Stomach (tissue), 9 donors: Measurements from ENCODE around the gene PRR15L. TPM values are rescaled to one million over a fixed set of nuclear protein-coding genes. Genes with fewer than 3 reads are reported as not detected.

Experiments used
- DNase-seq, 2 donors: peaks; one replicate each; pipeline versions ENCODE4 v3.0.0 to v3.0.0-alpha.2; 2013 to 2019
- H3K27ac ChIP-seq, 5 donors: fragments of 200-600 bp in 4 of 5; sonication (generic) in 4 of 5; one replicate each; pipeline ENCODE4 v1.5.1; 2013 to 2019; ENCODE audit warnings: mild to moderate bottlenecking in 1 of 5, moderate library complexity in 1 of 5
- H3K27me3 ChIP-seq, 3 donors: fragments of 200-600 bp; sonication (generic); one replicate each; pipeline ENCODE4 v1.5.1; 2017 to 2019; ENCODE audit warnings: mixed run types in 1 of 3
- H3K36me3 ChIP-seq, 4 donors: fragments of 200-600 bp; sonication (generic); 1 replicate in 3 of 4; 2 replicates in 1 of 4; pipeline ENCODE4 v1.5.1; 2016 to 2019
- H3K4me1 ChIP-seq, 4 donors: fragments of 200-600 bp; sonication (generic); one replicate each; pipeline ENCODE4 v1.5.1; 2016 to 2019
- H3K4me3 ChIP-seq, 4 donors: fragments of 200-600 bp; sonication (generic) in 3 of 4; one replicate each; pipeline ENCODE4 v1.5.1; 2016 to 2019; ENCODE audit warnings: mild to moderate bottlenecking in 1 of 4
- H3K9me3 ChIP-seq, 4 donors: fragments of 200-600 bp; sonication (generic); one replicate each; pipeline ENCODE4 v1.5.1; 2016 to 2019
- EP300 ChIP-seq: sonication (generic); formaldehyde crosslinking; IDR thresholded peaks from one replicate; pipeline ENCODE4 v1.6.1; 2017; ENCODE audit warnings: antibody characterized with exemption
- POLR2A ChIP-seq, 4 donors: fragments of 450-650 bp; IDR thresholded peaks; one replicate each; pipeline ENCODE4 v1.6.1; 2016; ENCODE audit warnings: antibody characterized with exemption in 4 of 4, control low read depth in 2 of 4, mild to moderate bottlenecking in 1 of 4, moderate library complexity in 1 of 4
- POLR2AphosphoS5 ChIP-seq, 3 donors: sonication (generic); formaldehyde crosslinking; IDR thresholded peaks; one replicate each; pipeline ENCODE4 v1.6.1; 2016; ENCODE audit warnings: antibody characterized with exemption in 3 of 3
- WGBS, 5 donors: extraction: QIAGEN DNeasy Blood & Tissue Kit in 3 of 5; methylation state at CpG; one replicate each; pipeline versions ENCODE4 v1.1.5 to v1.1.7; 2013 to 2018; 5-methylcytosine and 5-hydroxymethylcytosine counted together
- intact Hi-C: fragments of 100-400 bp; cut with DNase I; formaldehyde crosslinking; loops from one replicate; pipeline ENCODE4 v1.15.1; 2023; ENCODE audit warnings: low total_unique reads
- polyA plus RNA-seq, 3 donors: library from polyadenylated mRNA; stranded (reverse); fragments of 200-250 nt; gene quantifications; one replicate each; pipeline ENCODE4 v1.2.3, GENCODE V29; 2013
- total RNA-seq, 5 donors: library from RNA; depleted of rRNA; stranded (reverse); fragments of >200 nt; gene quantifications; one replicate each; pipeline versions ENCODE4 v1.1.0 to v1.2.3, GENCODE V29; 2014 to 2016
- TF ChIP-seq, protein P1 (sequence below), 7 experiments: fragments of 450-650 bp in 4 of 7; fragments of 200-600 bp in 3 of 7; sonication (generic) in 3 of 7; IDR thresholded peaks; one replicate each; pipeline ENCODE4 v1.5.1; 2016 to 2019; ENCODE audit warnings: antibody characterized with exemption in 7 of 7, control low read depth in 2 of 7, mild to moderate bottlenecking in 1 of 7
- donor health status: healthy with polysubstance abuse.
- donor health status: Bipolar disorder and iron deficiency.
- donor health status: healthy.

The PRR15L gene
- total and polyA plus RNA-seq, 8 donors: 23.9 to 102 (median 74.7) TPM

GRCh38 chr17:47914306-47914948 lies 43.3 kb downstream of the PRR15L start:
- Histone ChIP-seq H3K27me3 (no peaks in the 10 kb centered on the region), H3K4me1 (peaks cover 0 to 30% (median 0%) of the 10 kb centered on the region in 4 donors), H3K27ac (no peak overlapping the region), H3K4me3 (no peak overlapping the region), H3K9me3 (no peaks in the 10 kb centered on the region), H3K36me3 (peaks cover 8 to 36% (median 30%) of the 10 kb centered on the region in 4 donors)
- WGBS, 5 donors: 46 to 62% (median 59%) methylated on average over 4 of the region's 4 CpGs
- intact Hi-C loops: no loop called here
- TF ChIP-seq, protein P1, sequence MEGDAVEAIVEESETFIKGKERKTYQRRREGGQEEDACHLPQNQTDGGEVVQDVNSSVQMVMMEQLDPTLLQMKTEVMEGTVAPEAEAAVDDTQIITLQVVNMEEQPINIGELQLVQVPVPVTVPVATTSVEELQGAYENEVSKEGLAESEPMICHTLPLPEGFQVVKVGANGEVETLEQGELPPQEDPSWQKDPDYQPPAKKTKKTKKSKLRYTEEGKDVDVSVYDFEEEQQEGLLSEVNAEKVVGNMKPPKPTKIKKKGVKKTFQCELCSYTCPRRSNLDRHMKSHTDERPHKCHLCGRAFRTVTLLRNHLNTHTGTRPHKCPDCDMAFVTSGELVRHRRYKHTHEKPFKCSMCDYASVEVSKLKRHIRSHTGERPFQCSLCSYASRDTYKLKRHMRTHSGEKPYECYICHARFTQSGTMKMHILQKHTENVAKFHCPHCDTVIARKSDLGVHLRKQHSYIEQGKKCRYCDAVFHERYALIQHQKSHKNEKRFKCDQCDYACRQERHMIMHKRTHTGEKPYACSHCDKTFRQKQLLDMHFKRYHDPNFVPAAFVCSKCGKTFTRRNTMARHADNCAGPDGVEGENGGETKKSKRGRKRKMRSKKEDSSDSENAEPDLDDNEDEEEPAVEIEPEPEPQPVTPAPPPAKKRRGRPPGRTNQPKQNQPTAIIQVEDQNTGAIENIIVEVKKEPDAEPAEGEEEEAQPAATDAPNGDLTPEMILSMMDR (IDR thresholded peaks at IDR 0.05): no peak
- no peak for TF ChIP-seq POLR2A (IDR thresholded peaks at IDR 0.05)
- TF ChIP-seq POLR2AphosphoS5 (IDR thresholded peaks at IDR 0.05): no peak
- TF ChIP-seq EP300: no peak
- DNase-seq: no peak

DNA sequence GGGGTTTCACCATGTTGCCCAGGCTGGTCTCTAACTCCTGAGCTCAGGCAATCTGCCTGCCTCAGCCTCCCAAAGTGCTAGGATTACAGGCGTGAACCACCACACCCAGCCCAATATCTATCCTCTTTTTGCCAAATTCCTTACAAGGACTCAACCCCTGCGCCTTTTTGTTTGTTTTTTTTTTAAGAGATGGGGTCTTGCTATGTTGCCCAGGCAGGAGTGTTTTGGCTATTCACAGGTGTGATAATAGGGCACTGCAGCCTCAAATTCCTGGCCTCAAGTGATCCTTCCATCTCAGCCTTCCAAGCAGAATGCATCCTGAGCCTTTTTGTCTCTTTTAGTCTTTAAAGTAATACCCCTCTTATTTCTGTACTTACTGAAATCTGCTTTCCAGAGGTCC lies 44.6 kb downstream of the PRR15L start:
- Histone ChIP-seq H3K36me3 (peaks cover 8 to 32% (median 28%) of the 10 kb centered on the region in 4 donors), H3K27me3 (no peaks in the 10 kb centered on the region), H3K27ac (no peak overlapping the region), H3K9me3 (no peaks in the 10 kb centered on the region), H3K4me3 (no peak overlapping the region), H3K4me1 (peaks cover 0 to 44% (median 6%) of the 10 kb centered on the region in 4 donors)
- no peak for DNase-seq
- intact Hi-C loops: no loop called here
- no peak for TF ChIP-seq EP300
- no peak for TF ChIP-seq POLR2AphosphoS5 (IDR thresholded peaks at IDR 0.05)
- TF ChIP-seq, protein P1 (IDR thresholded peaks at IDR 0.05): no peak
- no peak for TF ChIP-seq POLR2A (IDR thresholded peaks at IDR 0.05)
- 78 to 95% (median 93%) methylated on average over 2 of the region's 2 CpGs for WGBS, 5 donors

DNA sequence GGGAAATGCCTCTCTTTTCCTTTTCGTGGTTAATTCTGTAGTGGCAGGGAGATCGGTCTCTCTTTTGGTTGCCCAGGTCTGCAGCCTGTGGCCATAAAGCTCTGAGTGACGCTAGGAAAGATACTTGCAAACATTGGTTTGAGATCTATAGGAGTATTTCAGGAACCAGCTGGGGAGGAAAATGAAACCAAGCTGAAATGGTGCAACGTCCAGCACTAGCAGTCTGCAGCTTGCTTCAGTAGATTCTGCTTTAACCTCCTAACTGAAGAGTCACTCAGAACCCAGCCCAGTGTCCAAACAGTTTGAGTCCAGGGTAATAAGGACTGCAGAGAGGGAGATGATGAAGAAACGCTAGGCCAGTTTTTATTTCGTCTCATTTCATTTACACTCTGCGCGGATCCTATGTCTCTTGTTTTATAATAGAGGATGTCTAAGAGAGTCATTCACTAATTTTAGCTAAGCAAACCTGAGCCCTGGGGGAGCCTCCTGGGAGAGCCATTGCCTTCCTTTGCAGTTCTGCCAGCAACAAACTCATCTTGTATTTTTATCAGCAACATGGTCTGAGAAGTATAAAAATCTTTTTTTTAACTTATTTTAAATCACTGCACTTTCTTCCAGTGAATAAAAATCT lies 49.6 kb downstream of the PRR15L start:
- no peak overlapping the region for H3K4me3 ChIP-seq
- H3K4me1 ChIP-seq: peaks cover 6 to 65% (median 41%) of the 10 kb centered on the region in 4 donors
- no peaks in the 10 kb centered on the region for H3K9me3 ChIP-seq
- H3K27me3 ChIP-seq: no peaks in the 10 kb centered on the region
- TF ChIP-seq POLR2AphosphoS5 (IDR thresholded peaks at IDR 0.05) (no peak), EP300 (no peak), POLR2A (IDR thresholded peaks at IDR 0.05) (no peak)
- TF ChIP-seq, protein P1 (IDR thresholded peaks at IDR 0.05): no peak
- peak overlapping the region in 1 of 5 donors; percentile 32 for H3K27ac ChIP-seq
- WGBS, 5 donors: 72 to 81% (median 75%) methylated on average over 8 of the region's 8 CpGs
- no peak for DNase-seq
- peaks cover 0 to 6% (median 0%) of the 10 kb centered on the region in 4 donors for H3K36me3 ChIP-seq
- intact Hi-C loops: no loop called here

- TF ChIP-seq POLR2AphosphoS5 (IDR thresholded peaks at IDR 0.05) (no peak), EP300 (no peak), POLR2A (IDR thresholded peaks at IDR 0.05) (no peak)
- TF ChIP-seq, protein P1 (IDR thresholded peaks at IDR 0.05): no peak
- peaks cover 0 to 6% (median 0%) of the 10 kb centered on the region in 4 donors for H3K36me3 ChIP-seq
- no peak for DNase-seq
- H3K9me3 ChIP-seq: no peaks in the 10 kb centered on the region
- intact Hi-C loops: no loop called here
- H3K4me3 ChIP-seq: no peak overlapping the region
- peaks cover 6 to 80% (median 46%) of the 10 kb centered on the region in 4 donors for H3K4me1 ChIP-seq
- H3K27me3 ChIP-seq: no peaks in the 10 kb centered on the region
- peak overlapping the region in 4 of 5 donors; percentile 61 to 82 (median 72) for H3K27ac ChIP-seq
- 83 to 94% (median 90%) methylated on average over 3 of the region's 3 CpGs for WGBS, 5 donors
These were observed 51.2 kb downstream of the PRR15L start for GRCh38 chr17:47906443-47906842.
